GM12878 (cell line): ENCODE data around the gene CFAP47. TPM values are rescaled to one million over a fixed set of nuclear protein-coding genes. Genes with fewer than 3 reads are reported as not detected.
"Not testable (repeated sequence)": the region's sequence is repeated elsewhere in the genome, so short reads cannot be mapped to it uniquely, and the experiment has no call there.

Source experiments
- ATAC-seq: fragments of 200-7000 bp; cut with Tn5 transposase; 3 replicates; pipeline ENCODE4 v1.9.1; 2020; ENCODE audit warnings: mild to moderate bottlenecking, moderate library complexity
- BruUV-seq: library from RNA; stranded (reverse); fragments of 400-500 nt; replicated peaks from 2 replicates; lab custom pipeline; 2021; lab: Mats Ljungman, UMichigan
- CTCF ChIA-PET: fragments of 300-600 bp; sonication (Branson Sonifier 250); formaldehyde crosslinking; extraction: SDS; loops from one replicate; lab custom pipeline; 2021; ENCODE audit warnings: inconsistent platforms; lab: Yijun Ruan, JAX
- POLR2A ChIA-PET: fragments of 350-600 bp; formaldehyde crosslinking; extraction: SDS; loops from one replicate; lab custom pipeline; 2021; ENCODE audit warnings: inconsistent platforms; lab: Charles Lee
- RAD21 ChIA-PET: fragments of 300-600 bp; sonication (Branson Sonifier 250); formaldehyde crosslinking; loops from one replicate; lab custom pipeline; 2023; ENCODE audit warnings: antibody characterized with exemption; ENCODE audit not compliant: unreplicated experiment; lab: Charles Lee
- SMC1A ChIA-PET: fragments of 300-600 bp; sonication (Branson Sonifier 250); formaldehyde crosslinking; loops from one replicate; lab custom pipeline; 2023; ENCODE audit not compliant: unreplicated experiment, uncharacterized antibody; lab: Charles Lee
- DNase-seq: peaks from one replicate; pipeline ENCODE4 v3.0.0-alpha.2; 2011; ENCODE audit warnings: low read depth, low spot score
- FAIRE-seq: peaks from 3 replicates; lab custom pipeline; 2011; peaks lifted over from hg19 to GRCh38; lab: Jason Lieb, UNC
- H2AFZ ChIP-seq: 2 replicates; pipeline ENCODE4 v1.6.0; 2011; ENCODE audit warnings: low read depth, low read length, control low read depth; ENCODE audit not compliant: control insufficient read depth
- H3K27ac ChIP-seq: 2 replicates; pipeline ENCODE4 v1.5.1; 2011; ENCODE audit warnings: control low read depth; ENCODE audit not compliant: control insufficient read depth, insufficient read depth
- H3K27me3 ChIP-seq, 2 experiments: replicated peaks in 1 of 2; 2 replicates each; pipeline versions ENCODE4 v1.6.0 to v1.6.1; 2011; ENCODE audit warnings: low read length in 1 of 2; ENCODE audit not compliant: control insufficient read depth in 2 of 2, insufficient read depth in 2 of 2
- H3K36me3 ChIP-seq, 2 experiments: 2 replicates each; pipeline ENCODE4 v1.5.1; 2011; ENCODE audit warnings: low read length in 1 of 2; ENCODE audit not compliant: control insufficient read depth in 2 of 2, insufficient read depth in 2 of 2
- H3K4me1 ChIP-seq: 2 replicates; pipeline ENCODE4 v1.6.1; 2011; ENCODE audit warnings: mild to moderate bottlenecking, low read length, moderate library complexity, mixed read lengths; ENCODE audit not compliant: control insufficient read depth, insufficient read depth
- H3K4me2 ChIP-seq: 2 replicates; pipeline ENCODE4 v1.6.0; 2011; ENCODE audit warnings: control low read depth; ENCODE audit not compliant: control insufficient read depth, insufficient read depth
- H3K4me3 ChIP-seq: fragments of 200-600 bp; sonication (generic); 2 replicates; pipeline ENCODE4 v1.5.1; 2016
- H3K79me2 ChIP-seq: 2 replicates; pipeline ENCODE4 v1.6.0; 2011; ENCODE audit warnings: low read length; ENCODE audit not compliant: control insufficient read depth, insufficient read depth
- H3K9ac ChIP-seq: 2 replicates; pipeline ENCODE4 v1.8.0; 2011; ENCODE audit warnings: low read length, control low read depth, mixed read lengths; ENCODE audit not compliant: control insufficient read depth, insufficient read depth
- H3K9me3 ChIP-seq: replicated peaks from 3 replicates; pipeline ENCODE4 v1.5.1; 2011; ENCODE audit warnings: mild to moderate bottlenecking, low read length; ENCODE audit not compliant: control insufficient read depth, insufficient read depth
- H4K20me1 ChIP-seq: 2 replicates; pipeline ENCODE4 v1.6.0; 2011; ENCODE audit not compliant: control insufficient read depth, insufficient read depth
- ATF3 ChIP-seq: IDR thresholded peaks from 2 replicates; pipeline ENCODE4 v1.6.1; 2011; ENCODE audit warnings: low read depth, mild to moderate bottlenecking, low read length, moderate library complexity, borderline replicate concordance; ENCODE audit errors: extremely low read depth
- CBX3 ChIP-seq: fragments of 200-600 bp; sonication (generic); IDR thresholded peaks from 2 replicates; pipeline ENCODE4 v1.6.1; 2016; ENCODE audit warnings: low read depth, borderline replicate concordance
- ELK1 ChIP-seq: IDR thresholded peaks from 2 replicates; pipeline ENCODE4 v1.6.1; 2012; ENCODE audit warnings: low read depth, low read length, improper control_type of control experiment
- IRF4 ChIP-seq: IDR thresholded peaks from 2 replicates; pipeline ENCODE4 v1.6.1; 2011; ENCODE audit warnings: low read depth, low read length
- JUND ChIP-seq: IDR thresholded peaks from 2 replicates; pipeline ENCODE4 v1.6.1; 2012; ENCODE audit warnings: low read depth, mild to moderate bottlenecking, low read length, improper control_type of control experiment, moderate library complexity
- POLR2AphosphoS5 ChIP-seq: IDR thresholded peaks from 2 replicates; pipeline ENCODE4 v1.6.1; 2011; ENCODE audit warnings: mild to moderate bottlenecking, low read length, inconsistent platforms
- WGBS: methylation state at CpG from one replicate; pipeline ENCODE4 v1.1.6; 2016; ENCODE audit warnings: low lambda C conversion rate; ENCODE audit not compliant: insufficient replicate concordance, insufficient coverage; ENCODE audit errors: missing lambda C conversion rate; 5-methylcytosine and 5-hydroxymethylcytosine counted together
- in situ Hi-C: fragments of 300-500 bp; cut with MboI; formaldehyde crosslinking; loops from 9 replicates; pipeline ENCODE4 v1.14.3; 2018; ENCODE audit warnings: mixed read lengths
- intact Hi-C: fragments of 100-400 bp; cut with micrococcal nuclease; formaldehyde crosslinking; loops from one replicate; pipeline ENCODE4 v1.14.2; 2022; ENCODE audit not compliant: unreplicated experiment
- polyA plus RNA-seq, 11 experiments: library from polyadenylated mRNA; depleted of rRNA in 4 of 11; unstranded in 6 of 11; stranded (reverse) in 5 of 11; fragments of >200 nt; fragmentation: Nextera tagmentation in 4 of 11; fragmentation: Illumina TruSeq in 1 of 11; extraction: Ambion mirVana in 4 of 11; extraction: Trizol in 1 of 11; gene quantifications; 1 replicate in 1 of 11; 2 replicates in 10 of 11; pipeline versions ENCODE4 v1.2.1 to v1.2.3, GENCODE V29; 2011 to 2016; ENCODE audit warnings: inconsistent platforms in 2 of 11, missing spikeins in 2 of 11, low read depth in 1 of 11
- total RNA-seq, 4 experiments: library from RNA; depleted of rRNA in 3 of 4; stranded (reverse); fragments of >200 nt in 3 of 4; fragmentation: Illumina TruSeq in 1 of 4; extraction: Trizol in 1 of 4; gene quantifications; 2 replicates each; pipeline versions ENCODE4 v1.2.1 to v1.2.3, GENCODE V29; 2013 to 2021

CFAP47 gene
- total and polyA plus RNA-seq, 10 of the 15 experiments (the other 5 are each of a cell fraction or from before 2014, with no cell fraction given): 0.02 to 0.88 (median 0.06) TPM; not detected in 3

- TF ChIP-seq ELK1 (no peak), POLR2AphosphoS5 (no peak), CBX3 (no peak), JUND (no peak), IRF4 (no peak), ATF3 (no peak)
Measured at GRCh38 chrX:36218801-36219200, 299.3 kb downstream of the CFAP47 start (continued).

GRCh38 chrX:36234840-36235528 is 315.4 kb downstream of the CFAP47 start:
- intact Hi-C loops, H3K36me3 ChIP-seq, FAIRE-seq, in situ Hi-C loops, H3K9me3 ChIP-seq, H3K4me3 ChIP-seq, DNase-seq, RAD21 ChIA-PET, SMC1A ChIA-PET, H3K4me1 ChIP-seq, BruUV-seq, POLR2A ChIA-PET, H2AFZ ChIP-seq, H4K20me1 ChIP-seq, H3K9ac ChIP-seq, ATAC-seq, H3K79me2 ChIP-seq, H3K27ac ChIP-seq, H3K4me2 ChIP-seq, H3K27me3 ChIP-seq, CTCF ChIA-PET: not testable (repeated sequence)
- 42% methylated on average over 21 of the region's 21 CpGs for WGBS
